ENCODE data around the gene GABBR1.

GABBR1 gene

DNA sequence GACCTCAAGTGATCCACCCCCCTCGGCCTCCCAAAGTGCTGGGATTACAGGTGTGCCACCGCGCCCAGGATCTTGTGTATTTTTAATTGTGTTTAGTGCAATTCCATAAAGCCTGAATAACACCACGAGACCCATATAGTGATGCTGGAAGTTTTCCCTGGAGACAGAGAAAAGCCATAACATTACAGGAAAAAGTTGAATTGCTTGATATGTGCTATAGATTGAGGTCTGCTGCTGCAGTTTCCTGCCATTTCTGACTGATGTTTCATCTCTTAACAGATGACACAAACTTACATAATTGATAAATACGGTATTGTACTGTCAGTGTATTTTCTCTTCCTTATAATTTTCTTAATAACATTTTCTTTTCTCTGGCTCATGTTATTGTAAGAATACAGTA is 66.1 kb downstream of the GABBR1 start:
- DNase-seq (ENCODE audit: low spot score): no peak

DNA sequence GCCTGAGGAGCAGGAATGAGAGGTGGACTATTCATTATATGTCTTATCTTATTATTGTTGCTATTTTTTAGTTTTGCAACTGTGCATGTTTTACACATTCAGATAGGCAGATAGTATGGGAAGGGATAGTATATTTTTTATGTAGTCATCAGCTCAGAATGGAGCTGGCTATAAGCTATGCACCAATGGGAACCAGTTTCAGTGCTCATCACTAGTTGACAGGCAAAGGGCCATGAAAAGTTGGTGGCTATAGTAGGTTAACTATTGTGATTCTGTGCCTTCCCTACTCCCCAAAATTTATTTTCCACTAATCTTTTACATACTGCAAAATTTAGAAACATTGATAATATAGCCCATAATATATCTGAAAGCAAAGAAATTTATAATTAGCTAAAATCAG is 68.1 kb downstream of the GABBR1 start:
- DNase-seq (ENCODE audit: low spot score): no peak

DNA sequence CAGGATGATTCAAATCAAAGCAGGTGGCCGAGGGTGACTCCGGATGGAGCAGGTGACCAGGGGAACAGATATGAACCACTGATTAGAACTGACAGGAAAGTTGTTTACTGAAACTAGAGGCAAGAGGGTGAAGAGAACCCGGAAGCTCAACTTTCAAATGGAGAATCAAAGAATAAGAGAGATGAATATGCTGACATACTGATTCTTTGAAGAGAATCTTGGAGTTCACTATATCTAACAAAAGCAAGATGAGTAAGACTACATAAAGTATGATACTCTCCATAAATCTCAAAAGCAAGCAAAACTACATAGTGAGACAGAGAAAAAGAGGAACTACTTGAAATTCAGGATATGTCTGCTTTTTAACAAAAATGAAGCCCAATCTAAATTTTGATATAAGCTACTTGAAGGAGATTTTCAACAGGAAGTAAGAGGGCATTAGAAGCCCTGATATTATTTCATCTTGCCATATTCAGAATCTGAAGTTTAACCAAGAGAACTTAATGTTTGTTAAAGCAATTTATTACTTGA is 69.5 kb downstream of the GABBR1 start:
- DNase-seq (ENCODE audit: low spot score): no peak

DNA sequence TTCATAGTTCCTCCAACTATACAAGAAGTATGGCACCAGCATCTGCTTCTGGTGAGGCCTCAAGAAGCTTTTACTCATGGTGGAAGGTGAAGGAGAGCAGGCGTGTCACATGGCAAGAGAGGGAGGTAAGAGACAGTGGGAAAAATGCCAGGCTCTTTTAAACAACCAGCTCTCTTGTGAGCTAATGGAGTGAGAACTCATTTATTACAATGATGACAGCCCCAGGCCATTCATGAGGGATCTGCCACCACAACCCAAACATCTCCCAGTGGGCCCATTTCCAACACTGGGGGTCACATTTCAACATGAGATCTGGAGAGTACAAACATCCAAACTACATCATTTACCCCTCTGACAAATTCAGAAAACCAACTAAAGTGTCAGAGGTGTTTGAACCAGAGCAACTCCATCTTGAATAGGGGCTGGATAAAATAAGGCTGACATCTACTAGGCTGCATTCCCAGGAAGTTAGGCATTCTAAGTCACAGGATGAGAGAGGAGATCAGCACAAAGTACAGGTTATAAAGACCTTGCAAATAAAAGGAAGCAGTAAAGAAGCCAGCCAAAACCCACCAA is 71.3 kb downstream of the GABBR1 start:
- no peak for DNase-seq (ENCODE audit: low spot score)

DNA sequence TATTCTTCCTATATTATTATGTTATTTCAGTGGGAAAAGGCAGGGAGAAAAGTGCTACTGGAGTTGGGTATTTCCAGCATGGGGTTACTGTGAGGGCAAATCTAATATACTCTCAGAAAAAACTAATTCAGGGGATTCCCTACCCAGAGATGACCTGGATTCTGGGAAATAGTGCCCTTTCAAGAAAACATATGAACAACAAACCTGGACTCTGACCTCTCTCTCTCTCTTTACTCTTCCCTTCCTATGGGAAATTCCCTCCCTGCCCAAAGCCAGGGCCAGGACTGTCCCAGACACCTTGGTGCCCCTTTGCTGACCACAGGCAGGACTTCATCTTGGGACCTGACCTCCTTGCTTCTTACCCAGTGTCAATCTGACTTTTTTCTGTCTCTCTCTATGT is 71.9 kb downstream of the GABBR1 start:
- DNase-seq (ENCODE audit: low spot score): no peak

DNA sequence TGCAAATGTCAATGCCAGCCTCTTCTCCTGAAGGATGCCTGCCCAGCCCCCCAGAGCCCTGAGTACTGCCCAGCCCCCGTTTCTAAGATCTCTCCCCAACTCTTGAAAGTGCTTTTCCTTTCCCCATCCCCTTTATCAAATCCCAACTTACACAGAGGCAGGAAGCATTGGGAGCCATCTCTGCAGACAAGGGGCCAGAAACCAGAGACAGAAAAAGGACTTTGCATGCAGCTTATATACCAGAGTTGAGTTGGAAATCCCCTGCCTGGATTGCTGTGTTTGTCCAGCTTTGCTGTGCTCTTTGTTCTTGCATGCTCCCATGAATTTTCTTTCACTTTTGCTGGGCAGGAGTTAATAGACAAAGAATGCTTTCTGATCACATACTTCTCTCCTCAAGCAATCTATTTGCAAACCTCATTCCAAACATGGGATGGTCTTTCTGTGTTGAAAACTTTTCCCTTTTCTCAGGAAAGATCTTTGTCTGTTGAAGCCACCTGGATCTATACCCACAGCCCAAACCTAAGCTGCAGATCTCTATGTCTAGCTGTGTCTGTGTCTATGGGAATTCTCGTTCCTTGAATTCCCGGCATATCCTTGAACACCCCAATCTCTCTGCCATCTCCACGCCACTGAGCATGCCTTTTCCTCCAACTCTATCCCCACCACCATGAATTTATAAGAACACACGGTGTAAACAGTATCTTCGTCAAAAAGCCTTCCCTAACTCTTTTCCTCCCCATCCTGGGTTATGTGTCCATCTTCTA is 73.3 kb downstream of the GABBR1 start, which contains the start of gene UBD:
Gene UBD (minus strand): TSS at position 209 of the 764 bp plus-strand sequence. CDS start 31 bp downstream, at position 178.
- no peak for DNase-seq (ENCODE audit: low spot score)

DNA sequence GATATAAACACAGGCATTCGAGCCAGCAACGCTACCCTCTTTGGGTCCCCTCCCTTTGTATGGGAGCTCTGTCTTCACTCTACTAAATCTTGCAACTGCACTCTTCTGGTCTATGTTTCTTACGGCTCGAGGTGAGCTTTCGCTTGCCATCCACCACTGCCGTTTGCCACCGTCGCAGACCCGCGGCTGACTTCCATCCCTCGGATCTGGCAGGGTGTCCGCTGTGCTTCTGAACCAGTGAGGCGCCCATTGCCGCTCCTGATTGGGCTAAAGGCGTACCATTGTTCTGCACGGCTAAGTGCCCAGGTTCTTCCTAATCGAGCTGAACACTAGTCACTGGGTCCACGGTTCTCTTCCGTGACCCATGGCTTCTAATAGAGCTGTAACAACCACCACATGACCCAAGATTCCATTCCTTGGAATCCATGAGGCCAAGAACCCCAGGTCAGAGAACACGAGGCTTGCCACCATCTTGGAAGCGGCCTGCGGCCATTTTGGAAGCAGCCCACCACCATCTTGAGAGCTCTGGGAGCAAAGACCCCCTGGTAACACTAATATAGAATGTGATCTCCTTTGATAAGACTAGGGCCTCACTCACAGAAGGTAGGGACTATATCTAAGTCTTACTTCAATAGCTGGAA is 74.4 kb downstream of the GABBR1 start:
- DNase-seq (ENCODE audit: low spot score): no peak

DNA sequence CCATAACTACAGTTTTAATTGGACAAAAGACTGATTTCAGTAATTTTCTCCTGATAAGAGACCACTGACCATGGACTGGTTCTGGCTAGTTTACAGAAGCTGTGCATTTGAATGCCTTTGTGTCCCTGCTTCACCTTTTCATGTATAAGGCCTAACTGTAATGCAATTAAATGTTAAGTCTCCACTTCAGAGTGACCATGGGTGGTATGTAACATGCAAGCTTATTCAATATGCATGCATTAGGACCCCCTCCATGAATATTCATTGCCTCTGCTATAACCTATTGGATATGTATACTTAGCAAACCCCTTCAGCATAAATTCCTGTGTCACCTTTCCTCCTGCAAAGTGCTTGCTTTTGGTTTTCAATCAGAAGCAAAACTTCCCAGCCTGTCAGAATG is 75.7 kb downstream of the GABBR1 start:
- no peak for DNase-seq (ENCODE audit: low spot score)

DNA sequence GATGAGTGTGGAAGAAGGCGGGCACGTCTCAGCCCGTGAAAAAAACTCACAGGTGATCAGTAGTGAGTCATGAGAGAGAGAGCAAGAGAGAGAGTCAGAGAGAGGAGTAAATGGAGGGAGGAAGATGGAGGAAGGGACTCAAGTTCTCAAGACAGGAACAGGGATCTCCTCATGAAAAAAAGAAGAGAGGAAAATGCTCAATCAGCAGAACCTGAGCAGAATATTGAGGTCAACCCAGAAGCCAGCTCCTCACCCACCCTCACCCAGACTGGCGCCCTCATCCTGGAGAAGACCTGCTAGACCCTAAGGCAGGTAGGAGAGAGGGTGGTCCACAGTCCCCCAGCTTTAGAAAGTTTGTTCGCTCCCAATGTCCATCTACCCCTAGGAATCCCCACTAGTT is 78.2 kb downstream of the GABBR1 start:
- DNase-seq (ENCODE audit: low spot score): no peak

DNA sequence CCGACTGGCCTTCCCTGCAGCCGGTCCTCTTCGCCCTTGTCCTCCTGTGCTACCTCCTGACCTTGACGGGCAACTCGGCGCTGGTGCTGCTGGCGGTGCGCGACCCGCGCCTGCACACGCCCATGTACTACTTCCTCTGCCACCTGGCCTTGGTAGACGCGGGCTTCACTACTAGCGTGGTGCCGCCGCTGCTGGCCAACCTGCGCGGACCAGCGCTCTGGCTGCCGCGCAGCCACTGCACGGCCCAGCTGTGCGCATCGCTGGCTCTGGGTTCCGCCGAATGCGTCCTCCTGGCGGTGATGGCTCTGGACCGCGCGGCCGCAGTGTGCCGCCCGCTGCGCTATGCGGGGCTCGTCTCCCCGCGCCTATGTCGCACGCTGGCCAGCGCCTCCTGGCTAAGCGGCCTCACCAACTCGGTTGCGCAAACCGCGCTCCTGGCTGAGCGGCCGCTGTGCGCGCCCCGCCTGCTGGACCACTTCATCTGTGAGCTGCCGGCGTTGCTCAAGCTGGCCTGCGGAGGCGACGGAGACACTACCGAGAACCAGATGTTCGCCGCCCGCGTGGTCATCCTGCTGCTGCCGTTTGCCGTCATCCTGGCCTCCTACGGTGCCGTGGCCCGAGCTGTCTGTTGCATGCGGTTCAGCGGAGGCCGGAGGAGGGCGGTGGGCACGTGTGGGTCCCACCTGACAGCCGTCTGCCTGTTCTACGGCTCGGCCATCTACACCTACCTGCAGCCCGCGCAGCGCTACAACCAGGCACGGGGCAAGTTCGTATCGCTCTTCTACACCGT is 79.5 kb downstream of the GABBR1 start:
- DNase-seq (ENCODE audit: low spot score): no peak

DNA sequence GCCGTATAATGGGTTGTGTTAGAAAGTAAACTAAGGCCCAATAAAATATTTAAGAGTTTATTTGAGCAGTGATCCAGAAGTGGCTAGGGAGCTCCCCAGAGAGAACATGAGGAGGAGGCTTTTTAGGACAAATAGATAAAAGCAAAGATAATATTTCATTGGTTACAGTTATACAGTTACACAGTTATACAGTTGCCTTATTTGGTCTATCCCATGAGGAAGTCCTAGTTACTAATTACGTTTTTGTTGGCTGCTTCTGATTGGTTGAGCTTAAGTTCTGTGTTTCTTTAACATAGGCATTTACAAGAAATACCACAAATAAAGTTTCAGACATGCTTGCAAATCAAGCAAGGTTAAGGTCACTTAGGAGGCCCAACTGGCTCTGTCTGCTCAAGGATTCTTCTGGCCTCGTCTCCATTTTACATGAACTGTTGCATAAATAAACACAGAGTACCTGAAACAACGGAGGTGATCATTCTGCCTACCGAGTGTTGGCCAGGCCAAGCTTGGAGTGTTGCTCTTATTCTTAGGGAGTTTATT is 80.4 kb downstream of the GABBR1 start:
- DNase-seq (ENCODE audit: low spot score): peak; percentile 73

DNA sequence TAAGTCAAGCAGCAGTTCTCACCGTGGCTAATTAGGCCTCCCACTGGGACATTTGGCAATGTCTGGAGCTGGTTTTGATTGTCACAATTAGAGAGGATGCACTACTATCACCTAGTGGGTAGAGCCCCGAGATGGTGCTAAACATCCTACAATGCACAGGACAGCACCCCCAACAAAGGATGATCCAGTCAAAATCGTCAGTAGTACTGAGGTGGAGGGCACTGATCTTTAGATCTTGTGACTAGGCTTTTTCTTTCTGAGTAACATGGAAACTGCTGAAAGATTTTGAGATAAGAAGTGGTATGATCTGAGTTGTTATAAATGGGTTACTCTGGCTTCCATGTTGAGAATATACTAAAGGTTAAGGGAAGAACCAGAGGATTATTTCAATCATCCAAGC is 85.4 kb downstream of the GABBR1 start:
- no peak for DNase-seq (ENCODE audit: low spot score)

DNA sequence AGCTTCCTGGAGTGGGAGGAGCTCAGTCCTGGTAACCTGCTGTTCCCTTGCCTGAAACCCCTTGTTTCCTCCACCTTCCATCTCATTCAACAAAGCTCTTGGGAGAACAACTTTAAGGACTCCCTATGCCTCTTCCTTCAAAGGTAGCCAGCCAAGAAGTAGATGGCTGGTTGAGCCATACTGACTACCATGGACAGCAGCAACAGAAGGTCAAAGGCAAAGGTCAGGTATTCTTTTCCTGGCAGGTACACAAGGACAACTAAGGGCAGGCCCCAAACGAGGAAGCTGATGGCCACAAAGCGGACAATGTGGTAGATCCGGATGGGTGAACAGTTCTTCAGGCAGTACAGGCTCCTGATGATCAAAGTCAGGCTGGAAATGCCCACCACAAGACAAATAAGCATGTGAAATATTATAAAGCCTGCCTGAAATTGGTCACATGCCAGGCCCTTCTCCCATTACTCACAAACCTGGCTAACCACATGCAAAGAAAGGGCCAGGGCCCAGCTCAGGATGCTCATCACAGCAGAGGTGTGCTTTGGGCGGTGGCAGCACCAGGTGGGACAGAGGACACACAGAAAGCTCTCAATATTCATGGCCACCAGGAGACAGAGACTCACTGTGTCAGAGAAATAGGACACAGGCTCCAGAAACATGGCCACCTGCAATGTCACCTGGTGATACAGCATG is 95.1 kb downstream of the GABBR1 start:
- DNase-seq (ENCODE audit: low spot score): no peak

DNA sequence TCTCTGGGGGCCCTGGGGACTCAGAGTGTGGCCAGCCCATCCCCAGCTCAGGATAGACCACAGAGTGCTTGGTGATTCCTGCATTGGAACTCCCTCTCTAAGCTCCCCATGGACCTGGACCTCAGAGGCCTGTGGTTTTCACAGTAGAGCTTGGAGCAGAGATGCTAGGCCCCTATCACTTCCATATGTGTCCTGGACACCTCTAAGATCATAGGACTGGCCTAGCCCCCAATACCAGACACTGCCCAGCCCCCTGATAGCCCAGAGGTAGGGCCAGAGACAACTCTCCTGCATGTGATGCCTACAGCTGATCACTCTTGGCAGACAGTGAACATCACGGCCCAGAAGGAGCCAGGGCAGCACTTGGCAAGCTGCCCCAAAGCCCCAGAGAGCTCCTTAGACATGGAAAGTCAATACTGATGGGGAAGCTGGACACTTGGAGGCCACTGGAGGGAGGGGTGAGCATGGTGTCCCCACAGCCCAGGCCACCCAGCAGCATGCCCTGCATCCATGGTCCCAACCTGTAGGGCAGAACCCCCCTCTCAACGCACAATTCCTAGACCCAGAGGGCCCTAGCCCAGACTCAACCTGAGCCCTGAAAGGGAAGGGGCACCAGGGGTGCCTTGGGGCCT is 100.5 kb downstream of the GABBR1 start:
- no peak for DNase-seq (ENCODE audit: low spot score)

DNA sequence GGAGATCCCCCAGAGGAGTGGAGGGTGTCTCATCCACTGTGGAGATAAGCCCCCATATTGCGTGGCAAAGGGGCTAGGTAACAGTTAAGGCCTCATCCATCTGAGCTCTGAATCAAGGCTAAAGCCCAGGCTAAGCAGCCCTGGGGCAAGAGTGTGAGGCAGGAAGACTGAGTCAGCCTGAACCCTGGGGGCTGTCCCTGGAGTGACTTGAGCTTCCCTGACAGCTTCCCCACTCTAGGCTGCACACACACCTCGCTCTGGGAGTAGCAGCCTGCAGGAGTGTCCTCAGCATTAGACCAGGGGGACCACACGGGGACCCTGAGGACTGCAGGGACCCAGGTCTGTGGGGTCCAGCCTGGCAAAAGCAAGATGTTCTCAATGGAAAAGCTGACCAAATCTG is 101.3 kb downstream of the GABBR1 start:
- DNase-seq (ENCODE audit: low spot score): no peak

DNA sequence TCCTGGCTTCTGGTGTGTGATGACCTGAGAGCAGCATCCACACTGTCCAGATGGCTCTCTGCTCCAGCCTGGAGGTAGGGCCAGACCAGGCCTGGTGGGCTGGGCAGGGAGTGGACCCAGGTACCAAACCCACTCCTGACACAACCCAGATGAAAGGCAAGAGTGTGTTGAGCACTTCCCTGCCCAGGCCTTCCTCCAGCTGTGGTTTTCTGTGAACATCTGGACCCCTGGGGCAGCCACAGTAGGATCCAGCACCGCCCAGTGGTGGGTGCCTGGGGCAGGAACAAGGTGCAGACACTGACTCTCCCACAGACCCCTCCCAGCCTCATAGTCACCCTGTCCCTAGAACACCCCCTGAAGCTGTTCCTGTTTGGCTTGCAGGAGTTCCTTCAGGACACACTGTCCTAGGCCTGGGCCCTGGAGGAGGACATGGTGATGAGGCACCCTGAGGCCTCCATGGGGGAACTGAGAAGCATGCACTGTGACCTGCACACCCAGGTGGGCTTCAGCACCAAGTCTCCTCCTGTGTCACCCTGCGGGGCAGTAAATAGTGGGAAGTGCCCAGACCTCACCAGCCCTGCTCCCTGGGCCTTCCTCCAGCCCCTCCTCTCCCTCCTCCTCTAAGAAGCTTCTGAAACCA is 102.2 kb downstream of the GABBR1 start:
- no peak for DNase-seq (ENCODE audit: low spot score)

DNA sequence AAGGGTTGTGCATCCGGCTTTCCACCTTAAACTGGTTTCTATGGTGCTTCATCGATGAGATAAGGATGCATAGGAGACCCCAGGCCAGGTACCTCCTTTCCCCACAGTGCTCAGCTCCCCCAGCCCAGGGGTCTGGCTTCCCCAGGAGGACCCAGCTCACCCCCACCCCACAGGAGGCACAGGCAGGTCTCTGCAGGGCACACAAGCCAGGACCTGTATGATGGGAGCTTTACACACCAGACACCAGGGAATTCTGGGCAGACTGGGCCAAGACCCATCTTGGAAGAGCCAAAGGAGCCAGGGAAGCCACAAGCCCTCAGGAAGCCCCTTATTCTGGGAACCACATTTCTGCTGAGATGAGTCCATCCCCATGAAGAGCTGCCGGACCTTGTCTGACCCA is 103.0 kb downstream of the GABBR1 start:
- DNase-seq (ENCODE audit: low spot score): no peak

DNA sequence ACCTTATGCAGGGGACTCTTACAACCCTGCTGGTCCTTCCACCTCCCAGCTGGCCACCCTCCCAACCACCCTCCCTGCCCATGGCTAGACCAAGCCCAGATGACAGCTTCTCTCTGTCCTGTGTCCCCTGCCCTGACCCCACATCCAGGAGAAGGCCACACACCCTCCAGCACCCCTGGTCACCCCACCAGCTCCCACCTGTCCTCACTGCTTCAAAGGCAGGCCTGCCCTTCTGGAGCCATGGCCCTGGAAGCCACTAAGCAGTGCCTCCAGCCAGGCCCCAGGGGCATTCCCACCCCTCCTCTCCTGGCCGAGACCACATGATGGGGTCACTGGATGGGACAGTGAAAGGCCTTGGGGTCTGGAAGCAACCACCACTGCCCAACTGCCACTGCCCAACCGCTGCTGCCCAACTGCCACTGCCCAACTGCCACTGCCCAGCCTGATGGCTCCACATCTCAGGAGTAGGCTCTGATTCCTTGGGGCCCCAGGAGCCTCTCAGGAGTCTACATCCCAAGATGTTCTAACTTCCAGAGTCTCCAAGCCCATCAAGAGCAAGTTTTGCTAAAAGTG is 103.9 kb downstream of the GABBR1 start:
- no peak for DNase-seq (ENCODE audit: low spot score)

DNA sequence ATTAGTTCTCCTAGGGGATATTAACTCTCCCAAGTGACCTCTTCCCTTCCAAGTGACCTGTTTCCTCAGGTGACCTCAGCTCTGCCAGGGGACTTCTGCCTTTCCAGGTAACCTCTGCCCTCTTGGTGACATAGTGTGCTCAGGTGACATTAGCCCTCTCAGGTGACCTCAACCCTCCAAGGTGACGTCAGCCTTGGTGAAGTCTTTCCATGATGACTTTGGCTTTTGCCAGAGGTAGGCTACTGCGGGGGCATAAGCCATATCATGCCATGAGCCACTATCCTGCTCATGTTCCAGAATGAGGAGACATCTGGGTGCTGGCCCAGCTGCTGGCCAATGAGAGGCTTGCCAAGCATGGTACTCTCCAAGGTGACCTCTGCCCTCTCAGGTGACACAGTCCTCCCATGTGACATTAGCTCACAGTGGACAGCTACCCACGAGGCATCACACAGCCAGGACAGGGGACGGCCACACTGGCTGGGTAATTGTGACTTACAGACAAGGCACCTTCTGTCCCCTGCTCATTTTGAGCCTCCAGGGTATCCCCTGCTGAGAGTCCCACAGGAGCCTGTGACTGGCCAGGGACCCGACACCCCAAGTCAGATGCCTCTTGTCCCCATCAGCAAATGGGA is 104.6 kb downstream of the GABBR1 start:
- DNase-seq (ENCODE audit: low spot score): no peak

DNA sequence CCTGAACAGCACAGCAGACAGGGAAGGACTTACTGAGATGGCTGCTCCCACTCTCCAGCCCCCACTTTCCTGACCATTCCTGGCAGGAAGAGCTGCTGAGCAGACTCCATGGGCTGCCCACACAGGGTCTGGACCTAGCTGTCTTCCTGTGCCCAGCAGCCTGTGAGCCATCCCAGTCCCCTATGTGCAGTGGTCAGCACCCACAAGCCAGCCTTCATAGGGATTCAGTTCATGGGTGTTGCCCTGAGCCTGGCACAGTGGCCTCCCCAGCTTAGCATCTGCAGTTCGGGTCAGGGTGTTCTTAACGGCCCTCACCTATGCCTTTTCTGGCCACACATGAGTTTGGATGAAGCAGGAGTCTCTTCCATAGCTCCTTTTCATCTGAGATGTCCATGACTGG is 105.4 kb downstream of the GABBR1 start:
- no peak for DNase-seq (ENCODE audit: low spot score)
